ENCODE results near the gene CELF1. TPM values are rescaled to one million over a fixed set of nuclear protein-coding genes. Genes with fewer than 3 reads are reported as not detected.

Gene CELF1
- total and polyA plus RNA-seq, 12 donors = 28.1 to 128 (median 101) TPM

- H3K27ac ChIP-seq = no peak overlapping the region
- no peak for TF ChIP-seq CTCF (IDR thresholded peaks at IDR 0.05)
- no peak for TF ChIP-seq POLR2A (IDR thresholded peaks at IDR 0.05)
- no peak for DNase-seq
- peaks cover 0 to 95% of the 10 kb centered on the region in 2 donors for H3K36me3 ChIP-seq (replicated peaks in 1 of 2)
- no peak overlapping the region for H3K4me3 ChIP-seq
- H3K4me1 ChIP-seq (replicated peaks in 1 of 2) = peaks cover 4 to 16% of the 10 kb centered on the region in 2 donors
- 77 to 92% (median 85%) methylated on average over 5 of the region's 5 CpGs for WGBS, 4 donors
- no peaks in the 10 kb centered on the region for H3K27me3 ChIP-seq
- intact Hi-C loops (cut with DNase I) = loop anchor here in 1 of 2 donors (5.0 kb wide), 1 partner anchor 74 kb away; the partner anchor contains the start of gene CELF1
- no peaks in the 10 kb centered on the region for H3K9me3 ChIP-seq (replicated peaks in 1 of 3)
Measured at GRCh38 chr11:47478651-47479329, 74.1 kb downstream of the CELF1 start.

- Histone ChIP-seq H3K36me3 (replicated peaks in 1 of 2) (peaks cover 0 to 95% of the 10 kb centered on the region in 2 donors), H3K9me3 (replicated peaks in 1 of 3) (no peaks in the 10 kb centered on the region), H3K27me3 (no peaks in the 10 kb centered on the region), H3K4me1 (replicated peaks in 1 of 2) (peaks cover 4 to 16% of the 10 kb centered on the region in 2 donors), H3K4me3 (no peak overlapping the region), H3K27ac (peak overlapping the region in 2 of 5 donors; percentile 30 to 36)
- no peak for DNase-seq
- WGBS, 4 donors = 79 to 81% (median 81%) methylated on average over 4 of the region's 4 CpGs
- TF ChIP-seq POLR2A (IDR thresholded peaks at IDR 0.05) (no peak), CTCF (IDR thresholded peaks at IDR 0.05) (no peak)
- intact Hi-C loops (cut with DNase I) = loop anchor here in 1 of 2 donors (5.0 kb wide), 1 partner anchor 75 kb away; the partner anchor contains the start of gene CELF1
Measured at GRCh38 chr11:47477753-47478152, 75.2 kb downstream of the CELF1 start.

DNA sequence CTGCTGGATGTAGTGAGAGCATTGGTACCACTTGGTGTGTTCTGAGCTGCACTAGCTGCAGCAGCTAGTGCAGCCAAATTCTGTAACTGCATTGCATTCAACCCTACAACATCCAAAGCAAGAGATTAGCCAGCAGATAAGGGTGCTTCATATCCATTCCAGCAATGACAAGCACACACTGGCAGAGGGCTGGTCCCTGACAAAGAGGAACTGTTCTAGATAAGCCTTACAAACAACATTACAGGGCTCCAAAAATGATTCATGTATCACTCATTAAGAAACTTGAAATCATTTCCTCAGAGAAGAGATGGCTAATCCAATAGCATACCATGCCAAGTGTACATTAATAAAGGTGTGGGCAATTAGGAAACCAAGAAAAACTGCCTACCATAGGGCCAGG, 75.6 kb downstream of the CELF1 start:
- no peaks in the 10 kb centered on the region for H3K27me3 ChIP-seq
- no peak for TF ChIP-seq CTCF (IDR thresholded peaks at IDR 0.05)
- TF ChIP-seq POLR2A (IDR thresholded peaks at IDR 0.05) = no peak
- H3K36me3 ChIP-seq (replicated peaks in 1 of 2) = peaks cover 0 to 95% of the 10 kb centered on the region in 2 donors
- H3K4me3 ChIP-seq = no peak overlapping the region
- H3K4me1 ChIP-seq (replicated peaks in 1 of 2) = peaks cover 4 to 16% of the 10 kb centered on the region in 2 donors
- intact Hi-C loops (cut with DNase I) = loop anchor here in 1 of 2 donors (5.0 kb wide), 1 partner anchor 75 kb away; the partner anchor contains the start of gene CELF1
- peak in 6 of 7 donors; percentile 47 to 72 (median 64) for DNase-seq
- no peaks in the 10 kb centered on the region for H3K9me3 ChIP-seq (replicated peaks in 1 of 3)
- peak overlapping the region in 2 of 5 donors; percentile 30 to 36 for H3K27ac ChIP-seq

GRCh38 chr11:47470671-47471070, 82.3 kb downstream of the CELF1 start:
- H3K36me3 ChIP-seq (replicated peaks in 1 of 2) = peaks cover 0 to 66% of the 10 kb centered on the region in 2 donors
- no peak for DNase-seq
- WGBS, 4 donors = 82 to 85% (median 84%) methylated on average over 4 of the region's 4 CpGs
- peaks cover 14 to 22% of the 10 kb centered on the region in 2 donors for H3K4me1 ChIP-seq (replicated peaks in 1 of 2)
- H3K27me3 ChIP-seq = no peaks in the 10 kb centered on the region
- no peak overlapping the region for H3K4me3 ChIP-seq
- H3K9me3 ChIP-seq (replicated peaks in 1 of 3) = no peaks in the 10 kb centered on the region
- intact Hi-C loops (cut with DNase I) = no loop called here
- TF ChIP-seq CTCF (IDR thresholded peaks at IDR 0.05) = no peak
- no peak for TF ChIP-seq POLR2A (IDR thresholded peaks at IDR 0.05)
- H3K27ac ChIP-seq = no peak overlapping the region

Data from adrenal gland (tissue), 12 donors.